Kidney epithelial cell (primary cell): ENCODE data around the gene NINJ1. TPM values are rescaled to one million over a fixed set of nuclear protein-coding genes. Genes with fewer than 3 reads are reported as not detected.

Experiments
- DNase-seq: peaks from one replicate; pipeline ENCODE4 v3.0.0-alpha.2; 2010; ENCODE audit warnings: low read depth
- H3K27me3 ChIP-seq: 2 replicates; pipeline ENCODE4 v1.6.0; 2011; ENCODE audit warnings: low read length; ENCODE audit not compliant: control insufficient read depth, insufficient read depth
- H3K36me3 ChIP-seq: 2 replicates; pipeline ENCODE4 v1.5.1; 2011; ENCODE audit warnings: low read length; ENCODE audit not compliant: control insufficient read depth, insufficient read depth
- H3K4me3 ChIP-seq: 2 replicates; pipeline ENCODE4 v1.5.1; 2011; ENCODE audit warnings: low read depth, mild to moderate bottlenecking, control low read depth, low read length
- total RNA-seq: library from RNA; depleted of rRNA; stranded (reverse); fragments of >200 nt; gene quantifications from 2 replicates; pipeline ENCODE4 v1.2.3, GENCODE V29; 2015
- TF ChIP-seq, protein P1 (sequence below): IDR thresholded peaks from 2 replicates; pipeline ENCODE4 v1.5.1; 2011; ENCODE audit warnings: mild to moderate bottlenecking, moderate library complexity, low read length, control low read depth, inconsistent platforms; ENCODE audit not compliant: insufficient read depth, poor library complexity, severe bottlenecking

Gene NINJ1
- total RNA-seq, 1 donor from 2014 or later = 66.4 TPM

DNA sequence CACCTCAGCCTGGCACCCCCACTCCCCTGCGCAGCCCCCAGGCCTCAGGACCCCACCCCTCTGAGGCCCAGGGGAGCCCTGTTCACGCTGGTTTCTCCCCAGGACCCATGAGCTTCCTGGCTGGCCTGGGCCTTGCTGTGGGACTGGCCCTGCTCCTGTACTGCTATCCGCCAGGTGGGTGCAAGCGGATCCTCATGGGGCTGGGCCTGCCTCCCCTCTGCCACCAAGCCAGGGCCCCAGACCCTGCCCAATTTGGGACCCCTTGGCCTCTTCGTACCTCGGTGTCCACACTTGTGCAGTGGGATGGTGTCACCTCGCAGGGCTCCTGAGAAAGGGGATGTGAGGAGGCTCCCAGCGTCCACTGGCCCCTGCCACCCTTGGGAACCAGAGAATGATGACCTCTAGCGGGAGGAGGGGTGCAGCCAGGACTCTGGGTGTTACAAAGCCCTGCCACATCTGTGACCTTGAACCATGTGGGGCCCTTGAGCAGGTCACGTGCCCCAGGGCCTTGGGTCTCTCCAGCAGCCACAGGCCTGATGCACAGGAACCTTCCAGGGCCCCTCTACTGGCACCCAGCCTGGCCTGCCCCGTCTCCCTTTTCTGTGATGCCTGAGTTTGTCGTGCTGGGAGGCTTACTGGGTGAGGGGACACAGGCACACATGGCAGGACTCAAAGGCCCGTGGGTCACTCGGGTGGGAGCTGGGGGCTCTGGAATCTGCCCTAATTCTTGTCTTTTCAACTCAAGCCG is 21.8 kb downstream of the NINJ1 start:
- no peak for DNase-seq
- H3K27me3 ChIP-seq = no peaks in the 10 kb centered on the region
- TF ChIP-seq, protein P1, sequence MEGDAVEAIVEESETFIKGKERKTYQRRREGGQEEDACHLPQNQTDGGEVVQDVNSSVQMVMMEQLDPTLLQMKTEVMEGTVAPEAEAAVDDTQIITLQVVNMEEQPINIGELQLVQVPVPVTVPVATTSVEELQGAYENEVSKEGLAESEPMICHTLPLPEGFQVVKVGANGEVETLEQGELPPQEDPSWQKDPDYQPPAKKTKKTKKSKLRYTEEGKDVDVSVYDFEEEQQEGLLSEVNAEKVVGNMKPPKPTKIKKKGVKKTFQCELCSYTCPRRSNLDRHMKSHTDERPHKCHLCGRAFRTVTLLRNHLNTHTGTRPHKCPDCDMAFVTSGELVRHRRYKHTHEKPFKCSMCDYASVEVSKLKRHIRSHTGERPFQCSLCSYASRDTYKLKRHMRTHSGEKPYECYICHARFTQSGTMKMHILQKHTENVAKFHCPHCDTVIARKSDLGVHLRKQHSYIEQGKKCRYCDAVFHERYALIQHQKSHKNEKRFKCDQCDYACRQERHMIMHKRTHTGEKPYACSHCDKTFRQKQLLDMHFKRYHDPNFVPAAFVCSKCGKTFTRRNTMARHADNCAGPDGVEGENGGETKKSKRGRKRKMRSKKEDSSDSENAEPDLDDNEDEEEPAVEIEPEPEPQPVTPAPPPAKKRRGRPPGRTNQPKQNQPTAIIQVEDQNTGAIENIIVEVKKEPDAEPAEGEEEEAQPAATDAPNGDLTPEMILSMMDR = no peak
- H3K4me3 ChIP-seq = no peak overlapping the region
- H3K36me3 ChIP-seq = peaks cover 1% of the 10 kb centered on the region

GRCh38 chr9:93111371-93112115 is 22.5 kb downstream of the NINJ1 start:
- Histone ChIP-seq H3K36me3 (peaks cover 1% of the 10 kb centered on the region), H3K4me3 (no peak overlapping the region), H3K27me3 (no peaks in the 10 kb centered on the region)
- TF ChIP-seq, protein P1 = no peak
- no peak for DNase-seq

GRCh38 chr9:93111001-93111370 is 23.1 kb downstream of the NINJ1 start:
- TF ChIP-seq, protein P1 = no peak
- no peak overlapping the region for H3K4me3 ChIP-seq
- no peak for DNase-seq
- peaks cover 1% of the 10 kb centered on the region for H3K36me3 ChIP-seq
- H3K27me3 ChIP-seq = no peaks in the 10 kb centered on the region

DNA sequence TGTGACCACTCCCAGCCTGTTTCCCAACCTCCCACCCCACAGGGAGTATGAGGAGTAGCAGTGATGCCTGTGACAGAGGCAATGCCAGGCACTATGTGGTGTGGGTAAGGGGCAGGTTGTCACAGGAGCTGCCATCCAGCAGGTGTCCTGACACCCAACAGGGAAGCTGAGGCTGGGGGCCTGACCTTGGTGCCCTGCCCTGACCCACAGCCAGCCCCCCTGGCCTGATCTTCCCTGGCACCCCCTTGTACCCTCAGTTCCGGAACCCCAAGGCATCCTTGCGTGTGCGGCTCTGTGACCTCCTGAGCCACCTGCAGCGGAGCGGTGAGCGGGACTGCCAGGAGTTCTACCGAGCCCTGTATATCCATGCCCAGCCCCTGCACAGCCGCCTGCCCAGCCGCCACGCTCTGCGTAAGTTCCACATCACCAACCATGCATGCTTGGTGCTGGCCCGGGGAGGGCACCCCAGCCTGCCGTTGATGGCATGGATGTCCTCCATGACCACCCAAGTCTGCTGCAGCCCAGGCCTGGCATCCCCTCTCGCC is 23.7 kb downstream of the NINJ1 start:
- TF ChIP-seq, protein P1 = no peak
- no peak overlapping the region for H3K4me3 ChIP-seq
- H3K36me3 ChIP-seq = peaks cover 1% of the 10 kb centered on the region
- no peak for DNase-seq
- H3K27me3 ChIP-seq = no peaks in the 10 kb centered on the region

DNA sequence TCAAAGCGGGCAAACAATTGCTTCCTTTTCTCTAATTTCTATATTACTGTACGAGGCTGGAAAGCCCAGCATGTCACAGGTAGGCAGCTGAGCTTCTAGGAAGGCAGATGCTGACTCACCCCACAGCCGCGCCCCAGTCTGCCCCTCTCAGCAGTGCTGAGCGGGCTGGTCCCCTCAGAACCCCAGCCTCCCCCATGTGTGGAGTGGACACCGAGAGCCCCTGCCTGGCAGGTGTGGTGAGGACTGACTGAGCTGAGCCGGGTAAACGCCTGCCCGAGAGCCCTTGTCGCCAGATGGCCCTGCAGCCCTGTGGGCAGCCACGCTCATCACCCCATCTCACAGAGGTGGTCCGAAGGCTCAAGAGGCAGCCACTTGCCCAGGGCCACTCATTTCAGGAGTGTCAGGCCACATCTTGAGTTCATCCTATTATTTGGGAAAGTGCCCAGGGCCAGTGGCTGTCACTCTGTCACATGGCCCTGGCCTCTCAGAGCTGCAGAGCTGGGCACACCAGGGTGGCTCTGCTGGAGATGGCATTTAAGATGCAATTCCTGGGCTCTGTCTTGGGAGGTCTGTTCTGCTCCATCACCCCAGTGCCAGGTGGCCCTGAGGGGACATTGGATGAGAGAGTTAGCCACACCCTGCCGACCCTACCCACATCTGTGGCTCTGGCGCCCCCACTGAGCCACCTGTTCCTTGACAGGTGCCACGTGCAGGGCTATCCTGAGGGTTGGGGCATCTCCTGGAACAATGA is 25.6 kb downstream of the NINJ1 start:
- TF ChIP-seq, protein P1 = no peak
- DNase-seq = no peak
- no peaks in the 10 kb centered on the region for H3K27me3 ChIP-seq
- peaks cover 1% of the 10 kb centered on the region for H3K36me3 ChIP-seq
- H3K4me3 ChIP-seq = no peak overlapping the region
